HepG2 (cell line): ENCODE measurements around the gene COPZ2. TPM values are rescaled to one million over a fixed set of nuclear protein-coding genes. Genes with fewer than 3 reads are reported as not detected.

ENCODE experiments used
- ATAC-seq: fragments of 200-7000 bp; cut with Tn5 transposase; 3 replicates; pipeline ENCODE4 v1.9.1; 2020; ENCODE audit warnings: mild to moderate bottlenecking, moderate library complexity
- BruUV-seq: library from RNA; stranded (reverse); fragments of 400-500 nt; replicated peaks from 2 replicates; lab custom pipeline; 2021; lab: Mats Ljungman, UMichigan
- CTCF ChIA-PET: fragments of 300-600 bp; formaldehyde crosslinking; extraction: SDS; loops from one replicate; lab custom pipeline; 2021; ENCODE audit warnings: low total read pairs, inconsistent platforms, low intra/inter-chr PET ratio; lab: Yijun Ruan, JAX
- POLR2A ChIA-PET: fragments of 350-600 bp; sonication (Branson Sonifier 250); formaldehyde crosslinking; loops from one replicate; lab custom pipeline; 2020; ENCODE audit warnings: antibody characterized with exemption, inconsistent platforms; lab: Yijun Ruan, JAX
- DNase-seq: peaks from one replicate; pipeline ENCODE4 v3.0.0-alpha.2; 2015; ENCODE audit warnings: low spot score
- FAIRE-seq: peaks from 3 replicates; lab custom pipeline; 2011; peaks lifted over from hg19 to GRCh38; lab: Jason Lieb, UNC
- H2AFZ ChIP-seq: one replicate; pipeline ENCODE4 v1.6.1; 2011; ENCODE audit warnings: low read length, inconsistent platforms
- H3K27ac ChIP-seq: fragments of 300-600 bp; 3 replicates; pipeline ENCODE4 v1.8.0; 2011; ENCODE audit warnings: mixed run types, mild to moderate bottlenecking, mixed read lengths, low read length, inconsistent platforms; ENCODE audit not compliant: insufficient read depth; ENCODE audit errors: extremely low read length
- H3K27me3 ChIP-seq, 2 experiments: fragments of 200-600 bp in 1 of 2; 2 replicates in 1 of 2; 3 replicates in 1 of 2; pipeline versions ENCODE4 v1.6.0 to v1.8.0; 2011; ENCODE audit warnings: low read length in 2 of 2, mild to moderate bottlenecking in 2 of 2, moderate library complexity in 2 of 2, inconsistent platforms in 1 of 2; ENCODE audit not compliant: insufficient read depth in 2 of 2, control insufficient read depth in 1 of 2
- H3K36me3 ChIP-seq, 2 experiments: fragments of 200-600 bp in 1 of 2; replicated peaks in 1 of 2; 2 replicates in 1 of 2; 3 replicates in 1 of 2; pipeline versions ENCODE4 v1.5.1 to v1.8.0; 2011; ENCODE audit warnings: low read length in 2 of 2, inconsistent platforms in 1 of 2; ENCODE audit not compliant: insufficient read depth in 2 of 2, control insufficient read depth in 1 of 2
- H3K4me1 ChIP-seq: 2 replicates; pipeline ENCODE4 v1.5.1; 2012; ENCODE audit warnings: low read length, inconsistent platforms; ENCODE audit not compliant: insufficient read depth
- H3K4me2 ChIP-seq: 2 replicates; pipeline ENCODE4 v1.6.0; 2011; ENCODE audit warnings: low read depth, low read length, inconsistent platforms
- H3K4me3 ChIP-seq, 3 experiments: fragments of 200-600 bp in 1 of 3; sonication (generic), shearing (Covaris generic) in 1 of 3; replicated peaks in 1 of 3; 2 replicates each; pipeline ENCODE4 v1.5.1; 2011 to 2016; ENCODE audit warnings: low read length in 3 of 3, inconsistent platforms in 2 of 3, low read depth in 2 of 3, mild to moderate bottlenecking in 2 of 3, control low read depth in 1 of 3, mixed read lengths in 1 of 3; ENCODE audit not compliant: insufficient read depth in 1 of 3
- H3K79me2 ChIP-seq: one replicate; pipeline ENCODE4 v1.6.1; 2011; ENCODE audit warnings: low read length, inconsistent platforms; ENCODE audit not compliant: insufficient read depth
- H3K9ac ChIP-seq: 2 replicates; pipeline ENCODE4 v1.6.0; 2011; ENCODE audit warnings: mild to moderate bottlenecking, low read depth, low read length, inconsistent platforms; ENCODE audit not compliant: insufficient read depth
- H3K9me3 ChIP-seq: 2 replicates; pipeline ENCODE4 v1.5.1; 2012; ENCODE audit warnings: mild to moderate bottlenecking, low read length
- H4K20me1 ChIP-seq: 2 replicates; pipeline ENCODE4 v1.6.0; 2011; ENCODE audit warnings: inconsistent platforms, mild to moderate bottlenecking, low read length, moderate library complexity; ENCODE audit not compliant: insufficient read depth
- AGO2 ChIP-seq: fragments of 200-400 bp; formaldehyde crosslinking; optimal IDR thresholded peaks from 2 replicates; pipeline ENCODE3; 2017; ENCODE audit warnings: mild to moderate bottlenecking, low read depth, low read length, moderate library complexity
- NFKB2 ChIP-seq: sonication (generic); formaldehyde crosslinking; IDR thresholded peaks from 2 replicates; pipeline ENCODE4 v1.4.0; 2020; ENCODE audit warnings: missing genetic modification reagents, borderline replicate concordance
- ONECUT2 ChIP-seq: sonication (generic); formaldehyde crosslinking; IDR thresholded peaks from 2 replicates; pipeline ENCODE4 v1.4.0; 2020; ENCODE audit warnings: missing genetic modification reagents
- ZC3H13 ChIP-seq: sonication (generic); formaldehyde crosslinking; IDR thresholded peaks from 2 replicates; pipeline ENCODE4 v1.8.1; 2023; ENCODE audit warnings: mild to moderate bottlenecking, missing genetic modification reagents, moderate library complexity
- ZSCAN30 ChIP-seq: sonication (generic); formaldehyde crosslinking; IDR thresholded peaks from 2 replicates; pipeline ENCODE4 v1.5.0; 2020; ENCODE audit warnings: mild to moderate bottlenecking, missing genetic modification reagents
- WGBS: methylation state at CpG from one replicate; pipeline ENCODE4 v1.1.6; 2017; ENCODE audit warnings: low lambda C conversion rate; 5-methylcytosine and 5-hydroxymethylcytosine counted together
- in situ Hi-C: cut with HindIII; loops from 2 replicates; pipeline ENCODE4 v1.10.0; 2017; ENCODE audit warnings: low pct_unique_long_range_greater_than_20kb; ENCODE audit not compliant: extremely low pct_ligation_motif_present
- intact Hi-C: fragments of 100-400 bp; cut with micrococcal nuclease; formaldehyde crosslinking; loops from one replicate; pipeline ENCODE4 v1.10.0; 2022; ENCODE audit not compliant: unreplicated experiment
- polyA plus RNA-seq, 8 experiments: library from polyadenylated mRNA; depleted of rRNA in 3 of 8; stranded (reverse) in 7 of 8; unstranded in 1 of 8; fragments of >200 nt; fragmentation: Illumina TruSeq in 4 of 8; extraction: Trizol in 4 of 8; gene quantifications; 2 replicates each; pipeline versions ENCODE4 v1.2.1 to v1.2.3, GENCODE V29; 2011 to 2016; ENCODE audit warnings: low read depth in 4 of 8, missing spikeins in 1 of 8, mixed read lengths in 1 of 8; ENCODE audit not compliant: insufficient read depth in 1 of 8
- total RNA-seq, 5 experiments: library from RNA; depleted of rRNA; stranded (reverse); fragments of >200 nt; fragmentation: Illumina TruSeq; extraction: Trizol; gene quantifications; 2 replicates each; pipeline ENCODE4 v1.2.3, GENCODE V29; 2016; ENCODE audit warnings: low read depth in 1 of 5
- TF ChIP-seq, protein P1 (sequence below): sonication (generic); formaldehyde crosslinking; IDR thresholded peaks from 2 replicates; pipeline ENCODE4 v1.5.1; 2020; ENCODE audit warnings: mild to moderate bottlenecking, missing genetic modification reagents, moderate library complexity

Gene COPZ2
- total and polyA plus RNA-seq, 2 of the 13 experiments (the other 11 are each of a cell fraction or from before 2014, with no cell fraction given): 0.61 to 1.5 TPM

DNA sequence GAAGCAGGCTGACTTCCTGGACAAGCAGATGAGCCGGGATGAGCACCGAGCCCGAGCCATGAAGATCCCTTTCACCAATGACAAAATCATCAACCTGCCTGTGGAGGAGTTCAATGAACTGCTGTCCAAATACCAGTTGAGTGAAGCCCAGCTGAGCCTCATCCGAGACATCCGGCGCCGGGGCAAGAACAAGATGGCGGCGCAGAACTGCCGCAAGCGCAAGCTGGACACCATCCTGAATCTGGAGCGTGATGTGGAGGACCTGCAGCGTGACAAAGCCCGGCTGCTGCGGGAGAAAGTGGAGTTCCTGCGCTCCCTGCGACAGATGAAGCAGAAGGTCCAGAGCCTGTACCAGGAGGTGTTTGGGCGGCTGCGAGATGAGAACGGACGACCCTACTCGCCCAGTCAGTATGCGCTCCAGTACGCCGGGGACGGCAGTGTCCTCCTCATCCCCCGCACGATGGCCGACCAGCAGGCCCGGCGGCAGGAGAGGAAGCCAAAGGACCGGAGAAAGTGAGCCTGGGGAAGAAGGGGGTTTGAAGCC is 21.6 kb upstream of the COPZ2 start:
- Histone ChIP-seq H3K4me3 (no peak overlapping the region), H3K4me1 (peaks cover 17% of the 10 kb centered on the region), H3K36me3 (peaks cover 51 to 86% of the 10 kb centered on the region in 2 experiments), H3K4me2 (no peak overlapping the region), H2AFZ (no peak overlapping the region), H3K27ac (no peak overlapping the region), H3K9me3 (no peaks in the 10 kb centered on the region), H3K79me2 (peaks cover under 1% of the 10 kb centered on the region), H3K9ac (no peak overlapping the region), H4K20me1 (peaks cover 11% of the 10 kb centered on the region), H3K27me3 (no peaks in the 10 kb centered on the region)
- in situ Hi-C loops (no loop called here), intact Hi-C loops (no loop called here)
- ChIA-PET CTCF (no interaction called here), POLR2A (interaction anchor here (1.2 to 3.4 kb wide), 3 partner anchors 9 to 13 kb away, joined by 5 to 29 read pairs (median 7); partner anchors contain the start of gene NFE2L1)
- no TSS peak for BruUV-seq
- FAIRE-seq: no peak
- 99% methylated on average over 32 of the region's 32 CpGs for WGBS
- TF ChIP-seq, protein P1, sequence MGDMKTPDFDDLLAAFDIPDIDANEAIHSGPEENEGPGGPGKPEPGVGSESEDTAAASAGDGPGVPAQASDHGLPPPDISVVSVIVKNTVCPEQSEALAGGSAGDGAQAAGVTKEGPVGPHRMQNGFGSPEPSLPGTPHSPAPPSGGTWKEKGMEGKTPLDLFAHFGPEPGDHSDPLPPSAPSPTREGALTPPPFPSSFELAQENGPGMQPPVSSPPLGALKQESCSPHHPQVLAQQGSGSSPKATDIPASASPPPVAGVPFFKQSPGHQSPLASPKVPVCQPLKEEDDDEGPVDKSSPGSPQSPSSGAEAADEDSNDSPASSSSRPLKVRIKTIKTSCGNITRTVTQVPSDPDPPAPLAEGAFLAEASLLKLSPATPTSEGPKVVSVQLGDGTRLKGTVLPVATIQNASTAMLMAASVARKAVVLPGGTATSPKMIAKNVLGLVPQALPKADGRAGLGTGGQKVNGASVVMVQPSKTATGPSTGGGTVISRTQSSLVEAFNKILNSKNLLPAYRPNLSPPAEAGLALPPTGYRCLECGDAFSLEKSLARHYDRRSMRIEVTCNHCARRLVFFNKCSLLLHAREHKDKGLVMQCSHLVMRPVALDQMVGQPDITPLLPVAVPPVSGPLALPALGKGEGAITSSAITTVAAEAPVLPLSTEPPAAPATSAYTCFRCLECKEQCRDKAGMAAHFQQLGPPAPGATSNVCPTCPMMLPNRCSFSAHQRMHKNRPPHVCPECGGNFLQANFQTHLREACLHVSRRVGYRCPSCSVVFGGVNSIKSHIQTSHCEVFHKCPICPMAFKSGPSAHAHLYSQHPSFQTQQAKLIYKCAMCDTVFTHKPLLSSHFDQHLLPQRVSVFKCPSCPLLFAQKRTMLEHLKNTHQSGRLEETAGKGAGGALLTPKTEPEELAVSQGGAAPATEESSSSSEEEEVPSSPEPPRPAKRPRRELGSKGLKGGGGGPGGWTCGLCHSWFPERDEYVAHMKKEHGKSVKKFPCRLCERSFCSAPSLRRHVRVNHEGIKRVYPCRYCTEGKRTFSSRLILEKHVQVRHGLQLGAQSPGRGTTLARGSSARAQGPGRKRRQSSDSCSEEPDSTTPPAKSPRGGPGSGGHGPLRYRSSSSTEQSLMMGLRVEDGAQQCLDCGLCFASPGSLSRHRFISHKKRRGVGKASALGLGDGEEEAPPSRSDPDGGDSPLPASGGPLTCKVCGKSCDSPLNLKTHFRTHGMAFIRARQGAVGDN (CRISPR knock-in tag): 0 out of 2 replicates have a peak, but pooled peaks have one; percentile 14
- TF ChIP-seq AGO2 (peak; percentile 82), ONECUT2 (CRISPR knock-in tag) (no peak), ZC3H13 (CRISPR knock-in tag) (0 out of 2 replicates have a peak, but pooled peaks have one; percentile 30), ZSCAN30 (no peak), NFKB2 (CRISPR knock-in tag) (peak; percentile 29; the same call in 1 of the 2 replicates)
- no peak for ATAC-seq
- DNase-seq: no peak
